ENCODE data around the gene YIPF1.
"Not testable (repeated sequence)": the region's sequence is repeated elsewhere in the genome, so short reads cannot be mapped to it uniquely, and the experiment has no call there.

The YIPF1 gene

GRCh38 chr1:53837924-53838653 lies 51.5 kb downstream of the YIPF1 start, which contains the start of gene NDC1:
TSS of gene NDC1 (minus strand) at chr1:53838296. CDS start at chr1:53838261, 35 bp downstream.
- DNase-seq (ENCODE audit: low spot score): peak; percentile 94

DNA sequence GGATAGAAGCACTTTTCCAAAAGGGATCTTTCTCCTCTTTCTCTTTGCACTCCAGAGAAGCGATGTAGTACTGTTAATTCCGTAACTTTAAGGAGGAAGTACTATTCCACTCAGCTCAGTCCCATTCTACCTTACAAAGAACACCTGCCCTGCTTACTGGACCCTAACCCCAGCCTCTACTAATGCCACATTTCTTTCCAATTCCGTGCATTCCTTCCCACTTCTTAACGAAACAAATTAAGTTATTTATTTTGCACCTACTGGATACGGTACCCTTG lies 52.0 kb downstream of the YIPF1 start:
- no peak for DNase-seq (ENCODE audit: low spot score)

DNA sequence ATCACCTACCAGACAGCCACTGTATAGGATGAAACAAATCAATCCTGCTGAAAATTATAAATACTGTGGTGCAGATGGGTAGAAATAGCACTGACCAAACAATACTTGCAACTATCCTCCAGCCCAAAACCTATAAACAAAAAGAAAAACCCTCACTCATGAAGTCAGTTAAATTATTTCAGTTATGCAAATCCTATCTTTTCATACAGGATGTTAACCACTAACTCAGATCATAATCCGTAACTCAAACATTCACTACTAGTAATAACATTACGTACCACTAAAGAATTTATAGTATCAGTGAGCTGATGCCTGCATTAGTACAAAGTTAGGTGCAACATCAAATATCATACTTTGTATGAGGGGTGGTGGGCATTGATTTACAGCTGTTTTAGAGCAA lies 54.1 kb downstream of the YIPF1 start:
- no peak for DNase-seq (ENCODE audit: low spot score)

DNA sequence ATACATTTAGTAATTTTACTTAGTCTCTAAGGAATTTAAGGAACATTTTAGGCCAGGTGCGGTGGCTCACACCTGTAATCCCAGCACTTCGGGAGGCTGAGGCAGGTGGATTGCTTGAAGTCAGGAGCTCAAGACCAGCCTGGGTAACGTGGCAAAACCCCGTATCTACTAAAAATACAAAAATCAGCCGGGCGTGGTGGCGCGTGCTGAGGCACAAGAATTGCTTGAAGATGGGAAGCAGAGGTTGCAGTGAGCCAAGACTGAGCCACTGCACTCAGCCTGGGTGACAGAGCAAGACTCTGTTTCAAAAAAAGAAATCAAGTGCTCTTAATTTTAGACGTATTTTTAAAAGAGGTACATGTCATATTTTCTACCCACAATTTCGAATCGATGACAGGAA lies 54.8 kb downstream of the YIPF1 start:
- no peak for DNase-seq (ENCODE audit: low spot score)

DNA sequence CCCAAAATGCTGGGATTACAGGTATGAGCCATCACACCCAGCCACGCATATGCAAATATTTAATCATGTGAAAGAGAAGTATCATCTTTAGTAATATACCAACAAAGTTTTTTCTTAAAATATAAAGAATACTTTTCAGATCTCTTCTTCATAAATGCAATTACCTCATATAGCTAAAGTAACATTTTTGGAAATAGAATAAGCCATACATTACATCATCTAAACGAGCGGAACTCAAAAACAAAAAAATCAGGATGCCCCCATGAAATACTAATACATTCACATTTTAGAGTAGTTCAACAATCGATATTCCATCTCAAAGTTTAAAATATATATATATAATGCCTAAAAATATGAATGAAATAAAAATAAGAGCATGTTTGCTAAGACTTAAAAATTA lies 56.2 kb downstream of the YIPF1 start:
- no peak for DNase-seq (ENCODE audit: low spot score)

GRCh38 chr1:53826367-53826766 lies 63.2 kb downstream of the YIPF1 start:
- DNase-seq (ENCODE audit: low spot score): peak; percentile 39

DNA sequence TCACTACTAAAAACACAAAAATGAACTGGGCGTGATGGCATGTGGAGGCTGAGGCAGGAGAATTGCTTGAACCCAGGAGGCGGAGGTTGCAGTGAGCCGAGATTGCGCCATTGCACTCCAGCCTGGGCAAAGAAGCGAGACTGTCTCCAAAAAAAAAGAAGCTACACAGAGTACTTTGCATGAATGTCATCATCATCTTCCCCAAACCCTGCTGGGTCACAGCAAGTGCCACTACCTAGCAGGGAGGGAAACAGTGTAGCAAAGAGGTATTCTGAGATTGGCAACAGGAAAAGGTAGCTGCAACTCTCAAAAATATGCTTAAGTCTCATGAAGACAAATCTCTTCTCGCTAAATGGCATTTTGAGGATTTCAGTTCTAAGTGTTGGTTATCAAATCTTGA lies 64.3 kb downstream of the YIPF1 start:
- no peak for DNase-seq (ENCODE audit: low spot score)

- no peak for DNase-seq (ENCODE audit: low spot score)
Observed at GRCh38 chr1:53822931-53823330, 66.7 kb downstream of the YIPF1 start.

DNA sequence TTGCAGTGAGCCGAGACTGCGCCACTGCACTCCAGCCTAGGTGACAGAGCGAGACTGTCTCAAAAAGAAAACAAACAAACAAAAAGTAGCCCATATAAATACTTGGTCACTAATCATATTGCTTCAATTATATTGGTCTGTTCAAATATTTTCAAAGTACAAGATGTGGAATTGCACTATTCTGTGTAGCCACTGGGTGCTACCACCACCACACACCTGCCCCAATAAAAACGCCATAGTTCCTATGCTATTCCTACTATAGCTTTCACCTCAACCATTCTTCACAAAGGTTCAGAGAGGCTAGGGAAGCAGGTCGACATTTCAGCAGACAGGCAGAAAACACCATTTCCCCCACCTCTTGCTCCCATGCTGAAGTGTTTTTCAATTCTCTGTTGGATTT lies 68.2 kb downstream of the YIPF1 start:
- no peak for DNase-seq (ENCODE audit: low spot score)

GRCh38 chr1:53819387-53819786 lies 70.2 kb downstream of the YIPF1 start:
- no peak for DNase-seq (ENCODE audit: low spot score)

DNA sequence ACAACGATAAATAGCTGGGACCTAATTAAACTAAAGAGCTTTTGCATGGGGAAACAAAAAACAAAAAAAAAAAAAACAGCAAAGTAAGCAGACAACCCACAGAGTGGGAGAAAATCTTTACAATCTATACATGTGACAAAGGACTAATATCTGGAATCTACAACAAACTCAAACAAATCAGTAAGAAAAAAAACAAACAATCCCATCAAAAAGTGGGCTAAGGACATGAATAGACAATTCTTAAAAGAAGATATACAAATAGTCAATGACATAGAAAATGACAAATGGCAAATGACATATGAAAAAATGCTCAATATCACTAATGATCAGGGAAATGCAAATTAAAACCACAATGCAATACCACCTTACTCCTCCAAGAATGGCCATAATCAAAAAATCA lies 73.0 kb downstream of the YIPF1 start:
- not testable (repeated sequence) for DNase-seq (ENCODE audit: low spot score)

GRCh38 chr1:53815484-53815883 lies 74.1 kb downstream of the YIPF1 start:
- not testable (repeated sequence) for DNase-seq (ENCODE audit: low spot score)

DNA sequence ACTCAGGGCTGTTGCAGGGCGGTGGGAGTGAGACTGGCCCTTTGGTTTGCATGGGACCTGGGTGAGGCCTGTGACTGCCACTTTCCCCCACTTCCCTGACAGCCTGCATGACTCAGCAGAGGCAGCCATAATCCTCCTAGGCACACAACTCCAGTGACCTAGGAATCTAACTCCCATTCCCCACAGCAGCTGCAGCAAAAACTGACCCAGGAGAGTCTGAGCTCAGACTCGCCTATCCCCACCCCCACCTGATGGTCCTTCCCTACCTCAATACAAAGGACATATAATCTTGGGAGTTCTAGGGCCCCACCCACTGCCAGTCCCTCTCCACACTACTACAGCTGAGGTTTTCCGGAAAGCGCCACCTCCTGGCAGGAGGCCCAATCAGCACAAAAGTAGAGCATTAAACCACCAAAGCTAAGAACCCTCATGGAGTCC lies 78.2 kb downstream of the YIPF1 start:
- DNase-seq (ENCODE audit: low spot score): no peak

GRCh38 chr1:53810497-53810896 lies 79.1 kb downstream of the YIPF1 start:
- no peak for DNase-seq (ENCODE audit: low spot score)

DNA sequence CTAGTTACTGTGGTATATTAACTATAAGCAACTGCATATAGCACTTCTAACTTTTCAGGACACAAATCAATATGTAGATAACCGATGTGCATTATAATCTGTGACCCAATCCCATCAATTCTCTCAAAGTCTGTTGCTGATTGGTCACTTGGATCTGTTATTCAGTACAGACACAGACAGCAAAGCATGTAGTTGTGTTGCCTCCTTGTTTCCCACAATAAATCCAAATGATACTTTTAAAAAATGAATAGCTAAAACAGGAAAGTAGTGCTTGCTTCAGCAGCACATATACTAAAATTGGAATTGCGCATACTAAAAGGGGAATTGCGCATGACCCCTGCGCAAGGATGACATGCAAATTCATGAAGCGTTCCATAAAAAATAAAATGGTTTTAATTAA lies 79.6 kb downstream of the YIPF1 start:
- DNase-seq (ENCODE audit: low spot score): no peak

- DNase-seq (ENCODE audit: low spot score): no peak
Observed at GRCh38 chr1:53807916-53808315, 81.7 kb downstream of the YIPF1 start.

- no peak for DNase-seq (ENCODE audit: low spot score)
Observed at GRCh38 chr1:53804791-53805505, 84.6 kb downstream of the YIPF1 start.

DNA sequence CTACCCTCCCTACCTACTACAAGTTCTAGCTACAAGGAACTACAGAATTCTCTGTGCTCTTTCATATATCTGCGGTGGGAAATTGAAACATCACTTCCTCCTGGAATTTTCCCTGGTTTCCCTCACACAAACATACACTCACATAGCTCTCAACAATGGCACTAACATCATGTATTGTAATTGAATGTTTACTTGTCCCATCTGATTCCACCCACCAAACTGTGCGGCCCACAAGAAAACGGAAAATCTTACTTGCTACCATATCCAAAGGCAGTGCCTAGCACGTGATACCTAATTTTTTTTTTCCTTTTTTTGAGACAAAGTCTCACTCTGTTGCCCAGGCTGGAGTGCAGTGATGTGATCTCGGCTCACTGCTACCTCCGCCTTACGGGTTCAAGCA lies 85.4 kb downstream of the YIPF1 start:
- no peak for DNase-seq (ENCODE audit: low spot score)

All from AG20443 (cell line).